Stomach (tissue), 4 donors: ENCODE measurements around the gene ERG.

ENCODE experiments used
- EP300 ChIP-seq: sonication (generic); formaldehyde crosslinking; IDR thresholded peaks from one replicate; pipeline ENCODE4 v1.6.1; 2017; ENCODE audit warnings: antibody characterized with exemption
- POLR2A ChIP-seq, 4 donors: fragments of 450-650 bp; IDR thresholded peaks; one replicate each; pipeline ENCODE4 v1.6.1; 2016; ENCODE audit warnings: antibody characterized with exemption in 4 of 4, control low read depth in 2 of 4, mild to moderate bottlenecking in 1 of 4, moderate library complexity in 1 of 4
- POLR2AphosphoS5 ChIP-seq, 3 donors: sonication (generic); formaldehyde crosslinking; IDR thresholded peaks; one replicate each; pipeline ENCODE4 v1.6.1; 2016; ENCODE audit warnings: antibody characterized with exemption in 3 of 3
- TF ChIP-seq, protein P1 (sequence below), 7 experiments: fragments of 450-650 bp in 4 of 7; fragments of 200-600 bp in 3 of 7; sonication (generic) in 3 of 7; IDR thresholded peaks; one replicate each; pipeline ENCODE4 v1.5.1; 2016 to 2019; ENCODE audit warnings: antibody characterized with exemption in 7 of 7, control low read depth in 2 of 7, mild to moderate bottlenecking in 1 of 7

DNA sequence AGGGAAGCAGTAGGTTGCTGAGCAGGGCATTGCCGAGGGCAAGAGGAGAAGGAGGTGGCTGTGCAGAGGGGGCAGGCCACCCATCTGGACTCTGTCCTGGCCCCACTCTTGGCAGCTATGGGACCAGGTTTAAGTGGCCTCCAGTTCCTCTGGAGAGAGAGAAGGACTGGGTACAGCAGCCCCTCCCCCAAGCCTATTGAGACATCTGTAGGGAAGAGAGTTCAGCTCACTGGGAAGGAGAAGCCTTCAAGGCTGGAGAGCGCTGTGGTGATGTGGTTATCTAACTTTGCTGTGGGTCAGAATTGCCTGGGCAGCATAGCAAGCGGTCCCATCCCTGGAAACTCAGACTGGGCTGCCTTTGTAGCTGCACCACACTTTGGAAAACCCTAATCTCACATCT lies 147.6 kb downstream of the ERG start:
- TF ChIP-seq, protein P1, sequence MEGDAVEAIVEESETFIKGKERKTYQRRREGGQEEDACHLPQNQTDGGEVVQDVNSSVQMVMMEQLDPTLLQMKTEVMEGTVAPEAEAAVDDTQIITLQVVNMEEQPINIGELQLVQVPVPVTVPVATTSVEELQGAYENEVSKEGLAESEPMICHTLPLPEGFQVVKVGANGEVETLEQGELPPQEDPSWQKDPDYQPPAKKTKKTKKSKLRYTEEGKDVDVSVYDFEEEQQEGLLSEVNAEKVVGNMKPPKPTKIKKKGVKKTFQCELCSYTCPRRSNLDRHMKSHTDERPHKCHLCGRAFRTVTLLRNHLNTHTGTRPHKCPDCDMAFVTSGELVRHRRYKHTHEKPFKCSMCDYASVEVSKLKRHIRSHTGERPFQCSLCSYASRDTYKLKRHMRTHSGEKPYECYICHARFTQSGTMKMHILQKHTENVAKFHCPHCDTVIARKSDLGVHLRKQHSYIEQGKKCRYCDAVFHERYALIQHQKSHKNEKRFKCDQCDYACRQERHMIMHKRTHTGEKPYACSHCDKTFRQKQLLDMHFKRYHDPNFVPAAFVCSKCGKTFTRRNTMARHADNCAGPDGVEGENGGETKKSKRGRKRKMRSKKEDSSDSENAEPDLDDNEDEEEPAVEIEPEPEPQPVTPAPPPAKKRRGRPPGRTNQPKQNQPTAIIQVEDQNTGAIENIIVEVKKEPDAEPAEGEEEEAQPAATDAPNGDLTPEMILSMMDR (IDR thresholded peaks at IDR 0.05) = no peak
- TF ChIP-seq POLR2A (IDR thresholded peaks at IDR 0.05) (no peak), POLR2AphosphoS5 (IDR thresholded peaks at IDR 0.05) (no peak), EP300 (no peak)
